MCF 10A (cell line): Measurements from ENCODE around the gene CNTNAP1. TPM values are rescaled to one million over a fixed set of nuclear protein-coding genes. Genes with fewer than 3 reads are reported as not detected.
A peak's percentile ranks its signal among the peaks of the same experiment; 100 is the strongest.

ENCODE experiments used
- BruUV-seq: library from RNA; stranded (reverse); fragments of 400-500 nt; replicated peaks from 2 replicates; lab custom pipeline; 2021; lab: Mats Ljungman, UMichigan
- CTCF ChIA-PET: fragments of 300-600 bp; sonication (Branson Sonifier 250); formaldehyde crosslinking; extraction: SDS; loops from one replicate; lab custom pipeline; 2021; ENCODE audit warnings: antibody characterized with exemption, inconsistent platforms; lab: Yijun Ruan, JAX
- POLR2A ChIA-PET: fragments of 300-600, 350-650 bp; sonication (Branson Sonifier 250); formaldehyde crosslinking; extraction: SDS; loops from one replicate; lab custom pipeline; 2020; ENCODE audit warnings: antibody characterized with exemption, inconsistent platforms; lab: Yijun Ruan, JAX
- DNase-seq: peaks from one replicate; pipeline ENCODE4 v3.0.0-alpha.2; 2018; ENCODE audit not compliant: unreplicated experiment
- H3K27ac Mint-ChIP-seq: one replicate; pipeline ENCODE4 v1.8.0; 2022; ENCODE audit warnings: mild to moderate bottlenecking, low read depth, mixed read lengths; ENCODE audit not compliant: unreplicated experiment
- H3K27me3 Mint-ChIP-seq: one replicate; pipeline ENCODE4 v1.8.0; 2022; ENCODE audit warnings: mixed read lengths; ENCODE audit not compliant: insufficient read depth, unreplicated experiment
- H3K36me3 Mint-ChIP-seq: one replicate; pipeline ENCODE4 v1.8.0; 2022; ENCODE audit warnings: mild to moderate bottlenecking, moderate library complexity, mixed read lengths; ENCODE audit not compliant: insufficient read depth, unreplicated experiment
- H3K4me1 Mint-ChIP-seq: one replicate; pipeline ENCODE4 v1.8.0; 2022; ENCODE audit warnings: mixed read lengths; ENCODE audit not compliant: insufficient read depth, unreplicated experiment
- H3K4me3 Mint-ChIP-seq: one replicate; pipeline ENCODE4 v1.8.0; 2022; ENCODE audit warnings: mild to moderate bottlenecking, moderate library complexity, mixed read lengths; ENCODE audit not compliant: unreplicated experiment
- H3K9me3 Mint-ChIP-seq: one replicate; pipeline ENCODE4 v1.8.0; 2022; ENCODE audit warnings: mixed read lengths; ENCODE audit not compliant: unreplicated experiment
- intact Hi-C: fragments of 100-400 bp; cut with micrococcal nuclease; formaldehyde crosslinking; loops from 2 replicates; pipeline ENCODE4 v1.14.1; 2022
- total RNA-seq: library from RNA; stranded (reverse); gene quantifications from 2 replicates; pipeline ENCODE4 v1.2.3, GENCODE V29; 2022
- TF ChIP-seq, protein P1 (sequence below): fragments of 200-600 bp; IDR thresholded peaks from one replicate; pipeline ENCODE4 v1.8.0; 2022; ENCODE audit warnings: antibody characterized with exemption, mild to moderate bottlenecking; ENCODE audit not compliant: unreplicated experiment

The CNTNAP1 gene
- total RNA-seq, 1 experiment from 2014 or later: 1.2 TPM

DNA sequence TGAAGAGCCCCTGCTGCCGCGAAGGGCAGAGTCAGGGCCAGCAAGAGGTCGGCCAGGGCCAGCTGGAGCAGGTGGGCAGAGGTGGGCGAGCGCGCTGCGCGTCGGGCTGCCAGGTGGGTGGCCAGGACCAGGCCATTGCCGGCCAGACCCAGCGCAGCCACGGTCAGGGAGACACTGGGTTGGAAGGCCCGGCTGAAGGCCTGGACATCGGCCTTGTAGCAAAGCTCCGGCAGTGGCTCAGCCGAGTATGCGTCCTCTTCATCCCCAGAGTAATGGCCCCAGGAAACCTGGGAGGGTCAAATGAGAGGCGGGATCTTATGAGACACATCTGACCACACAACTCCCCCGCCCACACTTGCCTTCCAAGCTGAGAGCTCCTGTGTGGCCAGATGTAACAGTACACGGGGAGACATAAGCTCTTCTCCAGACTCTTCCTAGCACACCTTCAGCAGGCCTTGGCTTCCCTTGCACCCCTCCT is 2.0 kb upstream of the CNTNAP1 start:
- no peak for DNase-seq
- no peak overlapping the region for H3K4me3 Mint-ChIP-seq

DNA sequence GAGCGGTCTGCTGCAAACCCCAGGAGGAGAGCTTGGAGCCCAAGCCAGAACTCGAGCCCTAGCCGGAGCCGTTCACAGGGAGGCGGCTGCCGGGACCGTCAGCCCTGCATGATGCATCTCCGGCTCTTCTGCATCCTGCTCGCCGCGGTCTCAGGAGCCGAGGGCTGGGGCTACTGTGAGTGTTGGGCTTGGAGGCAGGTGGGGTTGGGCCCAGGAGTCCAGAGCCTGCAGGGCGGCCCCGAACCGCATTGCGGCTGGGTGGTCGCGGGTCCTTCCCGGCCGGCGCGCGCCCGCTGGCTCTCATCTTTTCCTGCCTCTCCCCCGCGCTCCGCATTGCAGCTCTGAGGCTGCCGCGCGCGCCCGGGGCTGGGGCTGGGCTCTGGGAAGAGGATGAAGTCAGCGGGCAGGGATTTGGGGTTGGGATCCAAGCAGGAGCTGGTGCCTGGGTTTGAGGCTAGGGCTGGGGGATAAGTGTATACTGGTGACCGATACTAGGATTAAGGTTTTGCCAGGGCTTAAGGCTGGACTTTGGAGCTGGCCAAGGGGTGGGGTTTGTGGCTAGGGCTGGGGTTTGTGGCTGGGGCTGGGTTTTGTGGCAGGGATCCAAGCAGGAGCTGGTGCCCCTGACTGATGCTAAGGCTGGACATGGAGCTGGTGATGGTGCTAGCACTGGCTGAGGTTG is 532 bp downstream of the CNTNAP1 start:
- H3K4me3 Mint-ChIP-seq: peak overlapping the region; percentile 74
- no peak overlapping the region for H3K27ac Mint-ChIP-seq
- no peaks in the 10 kb centered on the region for H3K9me3 Mint-ChIP-seq
- DNase-seq: peak; percentile 52
- no peaks in the 10 kb centered on the region for H3K27me3 Mint-ChIP-seq
- no peaks in the 10 kb centered on the region for H3K36me3 Mint-ChIP-seq
- TF ChIP-seq, protein P1, sequence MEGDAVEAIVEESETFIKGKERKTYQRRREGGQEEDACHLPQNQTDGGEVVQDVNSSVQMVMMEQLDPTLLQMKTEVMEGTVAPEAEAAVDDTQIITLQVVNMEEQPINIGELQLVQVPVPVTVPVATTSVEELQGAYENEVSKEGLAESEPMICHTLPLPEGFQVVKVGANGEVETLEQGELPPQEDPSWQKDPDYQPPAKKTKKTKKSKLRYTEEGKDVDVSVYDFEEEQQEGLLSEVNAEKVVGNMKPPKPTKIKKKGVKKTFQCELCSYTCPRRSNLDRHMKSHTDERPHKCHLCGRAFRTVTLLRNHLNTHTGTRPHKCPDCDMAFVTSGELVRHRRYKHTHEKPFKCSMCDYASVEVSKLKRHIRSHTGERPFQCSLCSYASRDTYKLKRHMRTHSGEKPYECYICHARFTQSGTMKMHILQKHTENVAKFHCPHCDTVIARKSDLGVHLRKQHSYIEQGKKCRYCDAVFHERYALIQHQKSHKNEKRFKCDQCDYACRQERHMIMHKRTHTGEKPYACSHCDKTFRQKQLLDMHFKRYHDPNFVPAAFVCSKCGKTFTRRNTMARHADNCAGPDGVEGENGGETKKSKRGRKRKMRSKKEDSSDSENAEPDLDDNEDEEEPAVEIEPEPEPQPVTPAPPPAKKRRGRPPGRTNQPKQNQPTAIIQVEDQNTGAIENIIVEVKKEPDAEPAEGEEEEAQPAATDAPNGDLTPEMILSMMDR: no peak
- CTCF ChIA-PET: interaction anchor here (0.5 to 2.2 kb wide), 9 partner anchors 64 to 255 kb away, joined by 3 to 12 read pairs (median 3); partner anchors contain the start of gene PSMC3IP
- POLR2A ChIA-PET: interaction anchor here (0.5 to 2.3 kb wide), 7 partner anchors 11 to 135 kb away, joined by 3 to 9 read pairs (median 3); partner anchors contain the start of genes PSMC3IP, RETREG3 and TUBG1
- BruUV-seq: no TSS peak
- intact Hi-C loops: no loop called here
- H3K4me1 Mint-ChIP-seq: peaks cover 19% of the 10 kb centered on the region

More for the DNA sequence above, 2.0 kb upstream of the CNTNAP1 start:
- no peaks in the 10 kb centered on the region for H3K9me3 Mint-ChIP-seq
- H3K27ac Mint-ChIP-seq: no peak overlapping the region
- BruUV-seq: no TSS peak
- ChIA-PET POLR2A (interaction anchor here (1.1 to 10.9 kb wide), 6 partner anchors 11 to 102 kb away, joined by 3 to 158 read pairs (median 6); partner anchors contain the start of genes PSMC3IP, RETREG3, TUBG1 and TUBG2), CTCF (interaction anchor here (0.6 to 6.3 kb wide), 17 partner anchors 11 to 479 kb away, joined by 3 to 61 read pairs (median 3); partner anchors contain the start of genes PSMC3IP, RETREG3 and TUBG1)
- peaks cover 7% of the 10 kb centered on the region for H3K36me3 Mint-ChIP-seq
- peaks cover 19% of the 10 kb centered on the region for H3K4me1 Mint-ChIP-seq
- no peaks in the 10 kb centered on the region for H3K27me3 Mint-ChIP-seq
- intact Hi-C loops: no loop called here
- TF ChIP-seq, protein P1: no peak

DNA sequence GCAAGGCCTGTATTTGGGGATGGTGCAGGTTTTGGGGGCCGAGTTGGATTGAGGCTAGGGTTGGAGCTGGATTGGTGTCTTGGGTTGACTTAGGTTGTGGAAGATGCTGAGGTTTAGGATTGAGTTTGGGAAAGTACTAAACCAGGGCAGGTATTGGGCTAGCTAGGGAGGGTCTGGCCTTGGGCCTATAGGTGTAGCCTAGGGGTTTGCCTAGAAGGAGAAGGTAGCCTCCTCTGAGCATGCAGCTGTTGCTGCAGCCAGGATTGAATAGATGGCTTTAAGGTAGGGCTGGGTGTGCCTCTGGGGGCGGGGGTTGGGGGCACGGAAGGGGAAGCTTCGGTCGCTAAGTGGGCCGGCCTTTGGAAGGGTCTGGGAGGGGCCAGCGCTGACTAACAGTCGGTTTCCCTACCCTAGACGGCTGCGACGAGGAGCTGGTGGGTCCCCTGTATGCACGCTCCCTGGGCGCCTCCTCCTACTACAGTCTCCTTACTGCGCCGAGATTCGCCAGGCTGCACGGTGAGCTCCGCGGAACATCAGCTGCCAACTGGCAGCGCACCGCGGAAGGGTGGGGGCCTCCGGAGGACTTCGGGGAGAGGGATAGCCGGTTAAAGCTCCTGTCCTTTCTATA is 1.2 kb downstream of the CNTNAP1 start:
- no TSS peak for BruUV-seq
- Mint-ChIP-seq H3K27me3 (no peaks in the 10 kb centered on the region), H3K27ac (no peak overlapping the region), H3K36me3 (no peaks in the 10 kb centered on the region), H3K9me3 (no peaks in the 10 kb centered on the region), H3K4me3 (peak overlapping the region; percentile 74), H3K4me1 (peaks cover 19% of the 10 kb centered on the region)
- ChIA-PET POLR2A (interaction anchor here (0.5 to 2.3 kb wide), 6 partner anchors 10 to 105 kb away, joined by 3 to 9 read pairs (median 4); partner anchors contain the start of genes PSMC3IP, RETREG3 and TUBG1), CTCF (interaction anchor here (0.5 to 2.2 kb wide), 9 partner anchors 64 to 1031 kb away, joined by 3 to 12 read pairs (median 3); partner anchors contain the start of gene PSMC3IP)
- DNase-seq: no peak
- TF ChIP-seq, protein P1: no peak
- intact Hi-C loops: no loop called here
